Neural progenitor cell (in vitro differentiated cells): ENCODE measurements around the gene RABAC1.
"Not testable (repeated sequence)": the region's sequence is repeated elsewhere in the genome, so short reads cannot be mapped to it uniquely, and the experiment has no call there.

Source experiments
- EZH2 ChIP-seq: fragments of 200-600 bp; sonication (generic); IDR thresholded peaks from 2 replicates; pipeline ENCODE4 v1.6.1; 2017; ENCODE audit warnings: antibody characterized with exemption, mild to moderate bottlenecking, moderate library complexity
- TF ChIP-seq, protein P1 (sequence below): fragments of 200-600 bp; sonication (generic); IDR thresholded peaks from 2 replicates; pipeline ENCODE4 v1.5.1; 2017; ENCODE audit warnings: antibody characterized with exemption, mild to moderate bottlenecking

DNA sequence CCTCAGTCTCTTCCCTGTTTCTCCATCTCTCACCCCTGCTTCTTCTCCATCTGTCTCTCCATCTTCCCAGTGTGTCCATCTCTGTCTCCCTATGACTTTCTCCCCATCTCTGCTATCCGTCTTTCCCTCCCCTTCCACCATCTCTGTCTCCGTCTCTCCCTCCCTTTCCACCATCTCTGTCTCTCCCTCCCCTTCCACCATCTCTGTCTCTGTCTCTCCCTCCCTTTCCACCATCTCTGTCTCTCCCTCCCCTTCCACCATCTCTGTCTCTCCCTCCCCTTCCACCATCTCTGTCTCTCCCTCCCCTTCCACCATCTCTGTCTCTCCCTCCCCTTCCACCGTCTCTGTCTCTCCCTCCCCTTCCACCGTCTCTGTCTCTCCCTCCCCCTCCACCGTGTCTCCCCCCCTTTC is 44.7 kb downstream of the RABAC1 start:
- TF ChIP-seq, protein P1, sequence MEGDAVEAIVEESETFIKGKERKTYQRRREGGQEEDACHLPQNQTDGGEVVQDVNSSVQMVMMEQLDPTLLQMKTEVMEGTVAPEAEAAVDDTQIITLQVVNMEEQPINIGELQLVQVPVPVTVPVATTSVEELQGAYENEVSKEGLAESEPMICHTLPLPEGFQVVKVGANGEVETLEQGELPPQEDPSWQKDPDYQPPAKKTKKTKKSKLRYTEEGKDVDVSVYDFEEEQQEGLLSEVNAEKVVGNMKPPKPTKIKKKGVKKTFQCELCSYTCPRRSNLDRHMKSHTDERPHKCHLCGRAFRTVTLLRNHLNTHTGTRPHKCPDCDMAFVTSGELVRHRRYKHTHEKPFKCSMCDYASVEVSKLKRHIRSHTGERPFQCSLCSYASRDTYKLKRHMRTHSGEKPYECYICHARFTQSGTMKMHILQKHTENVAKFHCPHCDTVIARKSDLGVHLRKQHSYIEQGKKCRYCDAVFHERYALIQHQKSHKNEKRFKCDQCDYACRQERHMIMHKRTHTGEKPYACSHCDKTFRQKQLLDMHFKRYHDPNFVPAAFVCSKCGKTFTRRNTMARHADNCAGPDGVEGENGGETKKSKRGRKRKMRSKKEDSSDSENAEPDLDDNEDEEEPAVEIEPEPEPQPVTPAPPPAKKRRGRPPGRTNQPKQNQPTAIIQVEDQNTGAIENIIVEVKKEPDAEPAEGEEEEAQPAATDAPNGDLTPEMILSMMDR = not testable (repeated sequence)
- not testable (repeated sequence) for TF ChIP-seq EZH2
